ENCODE results near the gene METRNL.
A peak's percentile ranks its signal among the peaks of the same experiment; 100 is the strongest.
"Not testable (repeated sequence)": the region's sequence is repeated elsewhere in the genome, so short reads cannot be mapped to it uniquely, and the experiment has no call there.

The METRNL gene

GRCh38 chr17:83079352-83079747 lies at the start of gene METRNL:
Gene METRNL (plus strand): TSS chr17:83079609. CDS start chr17:83079816, 207 bp downstream.
- DNase-seq = peak; percentile 64

- no peak for DNase-seq
Measured at GRCh38 chr17:83030432-83030831, 49.0 kb upstream of the METRNL start.

- DNase-seq = no peak
Measured at GRCh38 chr17:83031321-83031945, 48.0 kb upstream of the METRNL start.

- DNase-seq = not testable (repeated sequence)
Measured at GRCh38 chr17:83031946-83032451, 47.4 kb upstream of the METRNL start.

GRCh38 chr17:83032781-83033180 lies 46.6 kb upstream of the METRNL start:
- DNase-seq = no peak

- DNase-seq = no peak
Measured at GRCh38 chr17:83034525-83034924, 44.9 kb upstream of the METRNL start.

- DNase-seq = no peak
Measured at GRCh38 chr17:83035722-83036121, 43.7 kb upstream of the METRNL start.

- DNase-seq = no peak
Measured at GRCh38 chr17:83036193-83036592, 43.2 kb upstream of the METRNL start.

- DNase-seq = no peak
Measured at GRCh38 chr17:83036666-83037065, 42.7 kb upstream of the METRNL start.

- DNase-seq = no peak
Measured at GRCh38 chr17:83037084-83037873, 42.1 kb upstream of the METRNL start.

GRCh38 chr17:83037874-83038165 lies 41.6 kb upstream of the METRNL start:
- DNase-seq = no peak

GRCh38 chr17:83038983-83039382 lies 40.4 kb upstream of the METRNL start:
- DNase-seq = not testable (repeated sequence)

- no peak for DNase-seq
Measured at GRCh38 chr17:83041305-83041704, 38.1 kb upstream of the METRNL start.

- no peak for DNase-seq
Measured at GRCh38 chr17:83042522-83043158, 36.8 kb upstream of the METRNL start.

GRCh38 chr17:83044479-83044878 lies 34.9 kb upstream of the METRNL start:
- DNase-seq = not testable (repeated sequence)

GRCh38 chr17:83046448-83047181 lies 32.8 kb upstream of the METRNL start:
- DNase-seq = no peak

GRCh38 chr17:83047182-83047478 lies 32.3 kb upstream of the METRNL start:
- DNase-seq = no peak

- DNase-seq = not testable (repeated sequence)
Measured at GRCh38 chr17:83047818-83048475, 31.5 kb upstream of the METRNL start.

- DNase-seq = no peak
Measured at GRCh38 chr17:83050651-83051395, 28.6 kb upstream of the METRNL start.

- peak; percentile 98 for DNase-seq
Measured at GRCh38 chr17:83051396-83052240, 27.8 kb upstream of the METRNL start.

- DNase-seq = no peak
Measured at GRCh38 chr17:83052241-83052564, 27.2 kb upstream of the METRNL start.

Measured in CD4-positive, alpha-beta T cell treated with Interleukin-17A for 1 hour (primary cell).